Erythroblast (primary cell): ENCODE results near the gene BTBD16.

Experiments
- DNase-seq, 2 experiments: peaks; one replicate each; lab custom pipeline; 2025; lab: John Stamatoyannopoulos, UW
- GATA1 ChIP-seq: IDR thresholded peaks from 2 replicates; pipeline ENCODE4 v1.6.1; 2011; ENCODE audit warnings: low read depth, mild to moderate bottlenecking, control low read depth, low read length, moderate library complexity
- POLR2A ChIP-seq: IDR thresholded peaks from 2 replicates; pipeline ENCODE4 v1.6.1; 2011; ENCODE audit warnings: mild to moderate bottlenecking, low read length

The BTBD16 gene

GRCh38 chr10:122271076-122271475 lies at the start of gene BTBD16:
BTBD16 (plus strand) TSS chr10:122271296; CDS start chr10:122275082, 3,786 bp downstream.
- no peak for DNase-seq
- no peak for TF ChIP-seq POLR2A
- TF ChIP-seq GATA1 = no peak

DNA sequence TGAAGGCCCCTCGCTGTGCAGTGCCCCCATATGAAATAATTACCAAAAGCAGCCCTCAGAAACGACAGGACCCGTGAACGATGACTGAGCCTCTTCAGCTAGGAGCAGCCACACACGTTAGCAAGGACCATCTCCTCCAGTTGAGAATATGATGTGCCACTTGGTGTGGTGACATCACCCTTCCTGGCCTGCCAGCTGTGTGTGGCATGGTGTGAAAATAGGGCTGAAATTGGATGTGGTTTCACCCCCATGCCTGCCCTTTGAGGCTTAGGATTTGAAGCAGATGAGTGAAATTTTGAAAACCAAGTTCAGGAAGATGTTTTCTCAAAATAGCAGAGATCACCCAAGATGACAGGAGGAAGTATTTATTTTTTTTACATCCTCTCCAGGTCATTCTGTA lies 49.1 kb upstream of the BTBD16 start:
- no peak for DNase-seq
- TF ChIP-seq GATA1 (no peak), POLR2A (no peak)

DNA sequence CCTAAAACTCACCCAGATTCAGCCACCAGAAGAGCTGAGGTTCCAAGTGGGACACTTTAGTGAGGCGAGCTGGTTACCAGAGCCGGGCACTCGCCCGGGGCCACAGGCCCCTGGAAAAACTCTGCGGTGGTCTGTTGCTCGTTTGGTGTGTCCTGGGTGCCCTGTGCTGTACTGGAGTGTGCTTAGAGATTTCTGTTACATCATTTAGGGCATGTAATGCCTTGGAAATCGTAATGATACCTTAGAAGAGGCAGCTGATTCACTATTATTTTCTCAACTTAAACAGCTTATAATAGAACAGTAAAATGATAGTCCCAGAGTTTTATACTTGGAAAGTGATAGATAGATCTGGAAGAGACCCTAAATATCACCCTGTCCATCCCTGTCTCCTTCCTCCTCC lies 48.5 kb upstream of the BTBD16 start:
- no peak for DNase-seq
- TF ChIP-seq GATA1 (no peak), POLR2A (no peak)

DNA sequence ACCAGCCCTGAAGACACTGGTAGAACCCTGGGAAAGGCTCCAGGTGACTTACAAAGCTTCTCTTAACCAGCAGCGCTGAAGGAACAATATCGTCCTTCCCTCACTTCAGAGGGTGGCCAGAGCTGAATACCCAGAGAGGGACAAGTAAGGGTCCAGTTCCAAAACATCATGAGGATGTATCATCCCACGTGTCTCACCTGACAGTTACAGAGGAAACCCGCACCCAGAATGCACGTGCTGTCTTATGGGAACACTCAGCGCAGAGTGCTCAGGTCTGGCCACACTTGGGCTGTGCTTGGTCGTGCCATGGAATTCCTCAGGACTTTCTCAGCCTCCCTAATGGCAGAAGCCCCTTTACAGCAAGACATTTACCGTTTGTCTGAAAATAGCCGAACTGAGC lies 46.9 kb upstream of the BTBD16 start:
- DNase-seq = no peak
- TF ChIP-seq POLR2A (no peak), GATA1 (no peak)

DNA sequence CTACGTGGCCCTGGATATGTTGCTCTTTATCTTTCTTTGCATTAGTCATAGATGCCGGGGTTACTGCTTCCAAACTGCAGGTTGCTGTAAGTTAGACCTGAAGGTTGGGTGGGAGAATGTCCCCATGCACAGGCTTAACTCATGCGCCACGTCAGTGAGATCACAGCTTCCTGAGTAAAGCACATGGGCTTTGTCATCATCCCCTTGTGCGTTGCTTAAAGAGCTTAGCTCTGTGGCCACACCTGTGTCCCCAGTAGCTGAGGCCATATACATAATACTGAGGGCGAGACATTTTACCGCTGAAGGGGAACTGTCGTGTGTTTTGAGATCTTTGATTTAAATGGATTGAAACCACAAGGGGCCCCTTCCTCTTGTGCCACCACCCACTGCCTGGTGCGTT lies 45.8 kb upstream of the BTBD16 start:
- DNase-seq = no peak
- TF ChIP-seq GATA1 = no peak
- TF ChIP-seq POLR2A = no peak

DNA sequence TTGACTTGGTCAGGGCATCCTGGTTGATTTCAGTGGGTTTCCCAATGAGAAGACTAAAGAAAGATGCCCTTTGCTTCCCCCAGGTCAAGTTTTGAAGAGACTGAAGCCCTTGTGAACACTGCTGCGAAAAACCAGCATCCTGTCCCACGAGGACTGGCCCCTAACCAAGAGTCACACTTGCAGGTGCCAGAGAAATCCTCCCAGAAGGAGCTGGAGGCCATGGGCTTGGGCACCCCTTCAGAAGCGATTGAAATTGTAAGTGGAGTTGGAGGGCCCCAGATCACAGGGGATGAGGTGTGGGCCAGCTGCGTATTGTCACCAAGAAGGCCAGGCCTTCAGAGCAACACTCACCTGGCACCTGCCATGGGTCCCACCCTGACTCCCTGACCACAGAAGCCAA lies 43.3 kb upstream of the BTBD16 start:
- no peak for DNase-seq
- no peak for TF ChIP-seq GATA1
- TF ChIP-seq POLR2A = no peak

DNA sequence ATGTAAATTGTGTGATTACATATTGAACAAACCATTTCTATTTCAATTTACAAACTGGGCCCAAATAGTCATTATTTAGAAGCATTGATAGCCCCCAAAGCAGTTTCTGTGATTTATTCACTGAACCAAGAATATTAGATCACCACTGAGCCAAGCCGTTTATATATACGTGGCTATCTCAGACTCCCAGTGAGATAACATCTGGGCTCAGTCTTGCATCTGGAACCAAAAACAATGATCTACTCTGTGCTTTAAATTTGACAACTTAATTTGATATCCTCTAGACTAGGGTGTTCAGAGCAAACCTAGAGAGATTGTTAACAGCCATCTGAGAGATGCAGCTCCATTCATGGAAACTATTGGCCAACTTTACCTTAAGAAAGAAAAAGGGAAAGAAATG lies 41.4 kb upstream of the BTBD16 start:
- DNase-seq = no peak
- no peak for TF ChIP-seq POLR2A
- TF ChIP-seq GATA1 = no peak

- TF ChIP-seq GATA1 = no peak
- TF ChIP-seq POLR2A = no peak
- no peak for DNase-seq
Measured at GRCh38 chr10:122230222-122230621, 40.9 kb upstream of the BTBD16 start.

GRCh38 chr10:122232769-122233168 lies 38.3 kb upstream of the BTBD16 start:
- no peak for DNase-seq
- TF ChIP-seq GATA1 (no peak), POLR2A (no peak)

- no peak for DNase-seq
- TF ChIP-seq POLR2A (no peak), GATA1 (no peak)
Measured at GRCh38 chr10:122233857-122234348, 37.2 kb upstream of the BTBD16 start.

DNA sequence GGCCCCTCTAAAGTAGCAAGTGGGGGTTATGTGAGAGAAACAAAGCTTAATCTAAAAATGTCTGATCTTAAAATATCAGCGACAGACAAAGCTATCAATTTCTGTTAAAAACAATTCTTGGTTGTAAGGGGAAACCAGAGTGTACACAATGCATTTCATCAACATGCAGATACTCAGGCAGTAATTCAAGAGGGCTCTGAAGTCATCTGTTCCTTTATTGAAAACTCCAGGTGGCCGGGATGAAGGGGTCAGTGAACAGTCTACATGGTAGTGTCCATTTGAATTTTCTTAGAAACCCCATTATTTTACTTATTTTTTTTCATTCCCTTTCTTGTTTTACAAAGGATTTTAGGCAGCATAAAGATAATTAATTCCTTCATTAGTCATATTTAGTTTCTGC lies 36.7 kb upstream of the BTBD16 start:
- no peak for DNase-seq
- no peak for TF ChIP-seq GATA1
- no peak for TF ChIP-seq POLR2A

- TF ChIP-seq GATA1 (no peak), POLR2A (no peak)
- DNase-seq = no peak
Measured at GRCh38 chr10:122236690-122237306, 34.3 kb upstream of the BTBD16 start.

- TF ChIP-seq POLR2A = no peak
- no peak for TF ChIP-seq GATA1
- no peak for DNase-seq
Measured at GRCh38 chr10:122237331-122237990, 33.6 kb upstream of the BTBD16 start.

- no peak for TF ChIP-seq GATA1
- no peak for TF ChIP-seq POLR2A
- DNase-seq = no peak
Measured at GRCh38 chr10:122239578-122240257, 31.4 kb upstream of the BTBD16 start.

DNA sequence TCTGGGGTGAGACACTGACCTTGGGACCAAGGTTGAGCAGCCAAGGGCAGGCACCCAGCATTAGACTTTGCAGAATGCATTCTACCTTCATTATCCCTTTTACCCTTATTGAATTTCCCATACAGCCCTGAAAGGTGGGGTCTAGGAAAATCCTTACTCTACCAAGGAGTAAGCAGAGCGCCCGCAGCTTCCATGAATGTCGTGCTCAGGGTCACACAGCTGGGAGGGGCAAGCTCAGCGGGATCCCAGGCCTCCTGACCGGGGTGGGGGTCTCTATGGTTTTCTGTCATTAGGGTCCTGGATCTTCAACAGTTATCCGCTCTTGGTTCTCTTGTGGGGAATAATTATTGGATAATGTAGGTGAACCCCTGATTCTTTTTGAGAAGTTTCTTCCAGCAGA lies 30.7 kb upstream of the BTBD16 start:
- TF ChIP-seq POLR2A = no peak
- TF ChIP-seq GATA1 = no peak
- DNase-seq = no peak
